CD1c-positive myeloid dendritic cell (primary cell): ENCODE results near the gene LRRC45.

Source experiments
- DNase-seq: peaks from one replicate; pipeline ENCODE4 v3.0.0-alpha.2; 2016; ENCODE audit errors: extremely low spot score

Gene LRRC45

DNA sequence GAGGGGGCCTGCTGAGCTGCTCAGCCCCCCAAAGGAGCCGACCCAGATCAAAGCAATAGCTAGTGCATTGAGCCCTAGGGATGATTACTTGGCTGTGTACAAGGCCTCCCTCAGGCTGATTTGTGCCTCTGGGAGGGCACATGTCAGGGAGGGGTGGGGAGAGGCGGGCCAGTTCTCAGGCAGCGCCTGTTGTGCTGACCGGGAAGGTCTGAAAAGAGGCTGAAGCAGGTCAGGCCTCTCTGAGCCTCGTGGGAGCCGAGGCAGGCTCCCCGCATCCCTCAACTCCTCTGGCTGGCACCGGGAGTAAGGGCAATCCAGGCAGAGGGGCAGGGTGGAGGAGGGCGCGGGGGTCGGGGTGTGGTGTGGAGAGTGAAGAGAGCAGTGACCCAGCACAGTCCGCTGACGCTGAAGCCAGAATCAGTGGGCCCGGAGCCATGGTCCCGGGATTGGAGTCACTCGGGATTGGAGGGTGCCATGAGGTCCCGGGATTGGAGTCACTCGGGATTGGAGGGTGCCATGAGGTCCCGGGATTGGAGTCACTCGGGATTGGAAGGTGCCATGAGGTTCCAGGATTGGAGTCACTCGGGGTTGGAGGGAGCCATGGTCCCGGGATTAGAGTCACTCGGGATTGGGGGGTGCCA lies 11.4 kb downstream of the LRRC45 start:
- DNase-seq: no peak

DNA sequence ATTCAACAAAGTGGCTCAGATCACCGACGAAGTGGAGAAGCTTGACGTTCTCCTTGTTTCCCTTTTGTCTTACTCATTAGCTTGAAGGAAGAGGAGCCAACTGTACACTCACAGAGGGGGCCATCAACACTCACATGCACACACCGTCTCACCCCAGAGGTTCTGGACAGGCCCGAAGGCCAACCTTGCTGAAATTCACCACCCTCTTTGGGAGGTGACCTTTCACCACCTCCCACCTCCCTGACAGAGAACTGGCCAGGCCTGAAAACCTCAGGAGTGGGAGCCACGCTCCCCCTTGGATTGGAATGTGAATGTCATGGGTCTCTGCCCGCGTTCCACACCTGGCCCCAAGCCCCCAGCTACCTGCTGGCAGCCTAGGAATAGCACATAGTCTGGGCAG lies 12.4 kb downstream of the LRRC45 start:
- DNase-seq: no peak

DNA sequence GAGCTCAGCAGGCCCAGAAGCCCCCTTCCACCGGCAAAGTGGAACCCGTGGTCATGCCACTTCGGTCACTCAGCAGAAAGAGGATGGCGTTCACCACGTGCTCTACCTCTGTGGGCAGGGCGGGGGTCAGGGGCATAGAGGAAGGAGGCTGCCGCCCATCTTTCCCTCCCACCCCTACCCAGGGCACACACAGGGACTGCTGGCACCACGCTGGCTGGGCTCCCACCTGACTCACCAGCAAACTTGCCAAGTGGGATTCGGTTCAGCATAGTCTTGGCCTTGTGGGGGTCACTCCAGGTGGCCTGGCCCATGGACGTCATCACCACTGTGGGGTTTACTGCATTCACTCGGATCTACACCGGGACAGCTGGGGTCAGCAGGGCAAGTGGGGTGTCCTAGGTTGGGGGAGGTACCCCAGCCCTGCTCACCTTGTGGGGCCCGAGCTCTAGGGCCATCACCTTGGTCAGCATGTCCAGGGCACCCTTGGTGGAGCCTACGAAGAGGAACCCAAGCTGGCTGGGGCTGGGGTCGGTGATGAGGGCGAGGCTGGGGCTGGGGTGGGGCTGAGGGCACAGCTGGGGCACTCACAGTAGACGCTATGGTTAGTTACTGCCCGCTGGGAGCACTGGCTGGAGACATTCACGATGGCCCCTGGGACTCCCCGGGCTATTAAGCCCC lies 13.0 kb downstream of the LRRC45 start:
- DNase-seq: no peak

DNA sequence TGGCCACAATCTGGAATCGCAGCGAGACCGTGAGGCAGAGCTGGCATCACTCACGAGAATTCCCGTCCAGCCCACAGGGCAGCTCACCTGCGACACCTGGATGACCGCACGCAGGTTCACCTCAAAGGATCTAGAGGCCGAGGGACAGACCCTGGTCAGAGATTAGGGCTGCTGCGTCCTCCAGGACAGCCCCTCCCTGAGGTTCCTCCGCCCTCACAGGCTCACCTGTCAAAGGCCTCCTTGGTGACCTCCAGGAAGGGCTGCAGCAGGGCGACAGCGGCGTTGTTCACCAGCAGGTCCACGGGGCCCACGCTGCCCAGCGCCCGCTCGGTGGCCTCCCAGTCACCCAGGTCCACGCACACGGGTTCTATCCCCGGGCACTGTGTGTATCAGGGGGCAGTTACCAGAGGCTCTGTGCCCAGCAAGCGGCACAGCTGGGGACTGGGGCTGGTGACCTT lies 13.6 kb downstream of the LRRC45 start:
- no peak for DNase-seq

DNA sequence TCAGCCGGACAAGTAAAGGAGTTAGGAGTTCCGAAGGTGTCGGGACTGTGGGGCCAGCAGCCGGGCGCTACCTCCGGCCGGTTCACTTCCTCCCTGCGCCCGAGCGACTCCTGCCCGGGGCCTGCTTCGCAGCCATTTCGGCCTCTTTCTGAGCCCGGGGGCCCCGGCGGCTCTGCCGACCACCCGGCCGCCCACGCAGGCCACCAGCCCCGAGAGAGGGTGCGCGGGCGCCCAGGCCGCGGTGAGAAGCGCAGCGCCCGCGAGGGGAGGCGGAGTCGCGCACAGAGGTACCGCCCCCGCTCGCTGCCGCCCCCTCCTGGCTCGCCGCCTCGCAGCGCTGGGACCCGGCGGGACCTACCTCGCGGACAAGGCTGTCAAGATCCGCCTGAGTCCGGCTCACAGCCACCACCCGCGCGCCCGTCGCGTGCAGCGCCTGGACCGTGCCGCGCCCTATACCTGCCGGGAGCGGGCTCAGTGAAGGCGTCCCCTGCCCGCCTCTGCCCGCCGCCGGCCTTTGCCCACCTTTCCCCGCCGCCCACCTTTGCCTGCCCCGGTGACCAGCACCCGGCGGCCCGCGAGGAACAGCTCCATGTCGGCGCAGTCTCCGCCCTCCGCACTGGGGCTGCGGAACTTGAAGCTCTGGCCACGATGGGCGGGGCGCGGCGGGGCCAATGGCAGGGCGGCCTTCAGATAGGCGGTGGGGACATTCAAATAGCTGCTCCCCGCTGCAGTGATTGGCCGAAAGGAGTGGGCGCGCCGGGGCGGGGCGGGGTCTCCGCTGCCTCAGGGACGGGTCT lies 14.2 kb downstream of the LRRC45 start, which contains the start of gene DCXR:
Gene DCXR, minus strand, starts transcription at position 606 of the 797 bp plus-strand sequence. Its CDS starts 15 bp downstream, at position 591.
- peak; percentile 97 for DNase-seq

DNA sequence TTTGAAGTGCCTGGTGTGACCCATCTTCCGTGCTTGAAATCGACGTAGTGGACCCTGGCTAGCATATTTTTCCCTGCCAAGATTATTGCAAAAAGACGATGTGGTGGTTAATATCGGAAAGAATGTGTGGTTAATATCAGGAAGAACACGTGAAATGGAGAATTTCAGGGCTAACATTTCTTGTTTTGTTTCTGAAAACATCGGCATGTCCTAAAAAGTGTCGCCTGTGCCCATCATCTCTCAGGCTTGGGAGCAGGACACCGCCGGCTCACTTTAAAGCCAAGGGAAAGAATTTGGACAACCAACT lies 14.7 kb downstream of the LRRC45 start:
- no peak for DNase-seq

DNA sequence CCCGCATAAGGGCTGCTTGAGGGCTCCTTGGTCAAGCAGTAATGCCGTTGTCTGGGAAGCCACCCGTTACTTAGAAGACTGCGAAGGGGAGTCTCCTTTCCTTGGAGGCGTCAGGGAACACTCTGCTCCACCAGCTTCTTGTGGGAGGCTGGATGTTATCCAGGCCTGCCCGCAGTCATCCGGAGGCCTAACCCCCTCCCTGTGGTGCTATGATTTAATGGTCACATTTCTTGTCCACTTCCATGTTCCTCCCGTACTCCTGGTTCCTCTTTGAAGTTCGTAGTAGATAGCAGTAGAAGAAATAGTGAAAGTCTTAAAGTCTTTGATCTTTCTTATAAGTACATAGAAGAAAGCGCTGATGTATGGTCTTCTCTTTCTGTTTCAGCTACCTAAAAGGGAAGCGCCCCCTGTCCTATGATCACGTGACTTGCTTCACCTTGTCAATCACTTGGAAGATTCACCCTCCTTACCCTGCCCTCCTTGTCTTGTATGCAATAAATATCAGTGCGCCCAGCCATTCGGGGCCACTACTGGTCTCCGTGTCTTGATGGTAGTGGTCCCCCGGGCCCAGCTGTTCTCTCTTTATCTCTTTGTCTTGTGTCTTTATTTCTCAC lies 15.8 kb downstream of the LRRC45 start:
- DNase-seq: peak; percentile 61

DNA sequence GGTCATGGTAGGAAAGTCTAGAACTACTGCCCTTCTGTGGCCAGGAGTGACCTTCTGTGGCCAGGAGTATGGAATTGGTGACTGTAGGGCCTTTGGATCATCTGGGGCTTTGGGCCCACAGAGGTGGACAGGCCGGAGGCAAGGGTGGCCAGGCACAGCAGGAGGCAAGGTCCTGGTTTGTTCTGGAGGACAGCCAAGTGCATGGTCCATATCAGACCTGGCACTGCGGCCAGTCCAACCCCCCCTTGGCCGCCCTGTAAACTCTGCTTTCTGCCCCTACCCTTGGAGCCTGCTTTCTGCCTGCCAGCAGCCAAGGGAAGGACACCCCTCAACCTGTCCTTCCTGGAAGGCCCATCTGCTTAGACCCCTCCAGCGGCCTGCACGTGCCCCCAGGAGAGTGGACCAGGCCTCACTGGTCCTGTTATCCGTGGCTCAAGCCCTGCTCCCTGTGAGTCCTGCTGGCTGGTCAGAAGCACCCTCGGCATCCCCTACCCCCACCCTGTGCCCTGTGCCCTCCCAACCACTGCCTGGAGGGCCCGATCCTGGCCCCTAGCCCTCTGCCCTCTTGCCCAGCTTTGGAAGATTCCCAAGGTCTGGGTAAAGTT lies 16.7 kb downstream of the LRRC45 start:
- no peak for DNase-seq

DNA sequence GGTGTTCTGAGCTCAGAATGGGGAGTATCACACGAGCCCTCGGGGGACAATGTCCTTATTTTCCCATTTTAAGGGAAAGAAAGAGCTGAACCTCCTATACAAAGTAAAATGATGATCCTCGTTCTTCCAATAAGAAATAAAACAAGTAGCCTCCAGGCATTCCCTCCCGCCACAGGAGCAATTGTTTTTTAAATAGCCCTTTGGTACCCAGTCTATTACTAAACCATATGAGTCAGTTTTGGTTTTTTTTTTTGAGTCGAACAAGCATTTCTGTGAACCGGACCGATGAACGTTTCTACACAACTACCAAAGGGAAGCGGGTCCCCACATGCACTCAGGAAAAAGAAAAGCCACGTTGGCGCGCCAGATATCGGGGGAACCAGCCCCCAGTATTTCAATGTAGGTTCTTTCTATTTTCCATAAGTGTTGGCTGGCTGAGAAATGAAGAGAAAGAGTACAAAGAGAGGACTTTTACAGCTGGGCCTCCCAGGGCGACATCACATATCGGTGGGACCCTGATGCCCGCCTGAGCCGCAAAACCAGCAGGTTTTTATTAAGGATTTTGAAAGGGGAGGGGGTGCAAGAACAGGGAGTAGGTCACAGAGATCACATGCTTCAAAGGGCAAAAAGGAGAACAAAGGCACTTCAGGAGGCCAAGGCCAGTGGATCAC lies 18.2 kb downstream of the LRRC45 start:
- no peak for DNase-seq

DNA sequence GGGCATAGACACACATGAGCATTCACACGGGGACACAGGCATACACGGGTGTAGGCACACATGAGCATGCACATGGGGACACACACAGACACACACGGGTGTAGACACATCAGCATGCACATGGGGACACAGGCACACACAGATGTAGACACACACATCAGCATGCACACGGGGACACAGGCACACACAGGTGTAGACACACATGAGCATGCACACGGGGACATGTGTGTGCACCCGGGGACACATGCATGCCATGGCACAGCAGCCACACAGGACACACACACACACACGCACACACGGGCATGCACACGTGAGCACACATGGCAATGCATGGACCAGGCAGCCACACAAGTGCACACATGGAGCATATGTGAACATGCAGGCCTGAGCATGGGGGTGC lies 19.5 kb downstream of the LRRC45 start:
- DNase-seq: no peak

DNA sequence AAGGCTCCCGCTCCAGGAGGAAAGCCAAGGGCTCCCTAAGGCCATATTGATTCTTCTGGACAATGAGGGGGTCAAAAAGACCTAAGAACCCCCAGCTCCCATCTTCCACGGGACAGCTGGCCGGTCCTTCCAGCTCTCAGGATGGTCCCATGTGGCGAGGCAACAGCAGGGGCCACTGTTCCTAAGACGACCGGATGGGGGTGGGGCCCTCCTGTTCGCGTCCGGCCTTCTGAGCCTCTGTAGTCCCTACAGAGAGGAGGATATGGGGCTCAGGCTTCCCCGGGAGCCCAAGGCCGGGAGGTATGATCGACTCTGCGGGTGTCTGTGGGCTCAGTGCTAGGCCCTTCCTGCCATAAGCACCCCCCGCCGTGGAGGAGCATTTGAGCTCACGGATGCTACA lies 20.4 kb downstream of the LRRC45 start:
- no peak for DNase-seq

DNA sequence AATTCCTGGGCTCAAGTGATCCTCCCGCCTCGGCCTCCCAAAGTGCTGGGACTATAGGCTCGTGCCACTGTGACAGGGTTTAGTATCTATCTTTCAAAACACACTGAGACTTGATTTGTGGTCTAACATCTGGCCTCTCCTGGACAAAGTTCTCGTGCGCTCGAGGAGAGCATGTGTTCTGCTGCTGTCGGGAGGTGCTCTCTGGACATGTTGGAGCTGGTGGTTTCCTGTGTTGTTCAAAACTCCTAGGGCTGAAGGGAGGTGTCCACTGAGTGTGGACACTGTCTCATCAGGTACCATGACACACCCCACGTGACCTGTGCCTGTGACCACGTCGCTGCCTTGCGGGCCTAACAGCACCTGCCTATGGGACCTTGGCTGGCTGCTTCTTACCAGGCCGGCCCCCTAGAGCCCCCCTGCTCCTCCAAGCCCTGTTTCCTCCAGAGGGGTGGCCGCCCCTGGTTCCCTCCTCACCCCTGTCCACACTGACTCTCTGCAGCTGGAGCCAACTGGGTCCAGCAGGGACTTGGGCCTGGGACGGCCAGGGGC lies 22.9 kb downstream of the LRRC45 start:
- no peak for DNase-seq

DNA sequence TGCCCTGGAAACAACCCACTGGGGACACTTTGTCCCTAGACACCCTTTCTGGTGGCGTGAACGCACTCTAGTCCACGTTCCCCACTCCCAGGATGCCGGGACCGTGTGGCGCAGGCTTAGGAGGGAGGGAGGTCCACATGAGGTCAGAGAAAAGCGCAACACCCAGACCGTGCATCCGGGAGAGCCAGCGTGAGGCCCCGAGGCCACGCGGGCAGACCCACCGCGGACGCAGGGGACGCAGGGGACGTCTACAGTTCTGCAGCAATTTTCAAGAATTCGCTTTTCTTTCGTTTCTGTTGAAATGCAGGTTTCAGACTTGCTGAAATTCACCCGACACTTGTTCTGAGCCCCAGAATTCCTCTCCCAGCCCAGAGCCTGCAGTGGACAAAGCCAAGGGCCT lies 23.8 kb downstream of the LRRC45 start:
- no peak for DNase-seq

DNA sequence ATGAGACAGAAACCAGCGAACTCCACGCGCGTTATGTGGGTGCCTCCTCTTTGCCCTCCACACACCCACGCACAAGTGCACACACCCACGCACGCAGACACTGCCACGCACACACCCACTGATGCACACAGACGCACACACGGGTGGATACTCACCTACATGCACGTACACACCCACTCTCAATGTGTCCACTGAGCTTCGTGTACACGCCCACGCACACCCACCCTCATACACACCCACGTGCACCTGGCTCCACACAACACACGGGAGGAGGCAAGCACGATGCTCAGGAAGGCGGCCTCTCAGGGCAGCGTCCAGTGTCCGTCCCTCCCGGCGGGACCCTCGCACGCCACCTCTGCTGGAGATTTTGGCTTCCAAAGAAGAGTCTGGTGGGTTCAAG lies 24.3 kb downstream of the LRRC45 start:
- no peak for DNase-seq

DNA sequence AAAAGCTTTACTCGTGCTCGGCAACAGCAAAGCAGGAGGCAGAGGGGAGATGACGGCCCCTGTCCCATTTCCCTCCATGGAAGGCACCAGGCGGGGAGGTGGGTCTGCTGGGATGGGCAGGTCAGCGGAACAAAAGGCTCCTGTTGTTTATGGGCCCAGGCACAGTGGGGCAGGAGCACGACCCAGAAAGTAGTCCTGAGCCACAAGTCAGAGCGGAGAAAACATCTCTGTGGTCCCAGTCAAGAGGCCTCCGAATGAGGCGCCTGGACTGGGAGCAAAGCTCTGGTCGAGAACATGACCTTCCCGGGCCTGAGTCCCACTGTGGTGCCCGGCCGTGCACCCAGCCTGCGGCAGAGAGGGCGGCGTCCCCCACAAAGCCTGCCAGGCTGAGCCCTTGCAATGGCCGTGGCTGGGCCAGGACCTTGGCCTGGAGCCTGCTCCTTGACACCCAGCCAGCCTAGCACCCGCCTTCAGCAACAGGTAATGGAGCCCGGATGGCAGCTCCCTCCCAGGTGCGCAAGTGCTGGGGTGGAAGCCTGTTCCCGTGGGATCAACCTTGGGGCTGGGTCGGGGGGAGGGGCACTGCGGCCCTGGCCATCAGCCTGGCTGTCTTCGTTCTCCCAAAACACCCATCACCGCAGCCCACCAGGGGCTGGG lies 24.9 kb downstream of the LRRC45 start:
- no peak for DNase-seq

DNA sequence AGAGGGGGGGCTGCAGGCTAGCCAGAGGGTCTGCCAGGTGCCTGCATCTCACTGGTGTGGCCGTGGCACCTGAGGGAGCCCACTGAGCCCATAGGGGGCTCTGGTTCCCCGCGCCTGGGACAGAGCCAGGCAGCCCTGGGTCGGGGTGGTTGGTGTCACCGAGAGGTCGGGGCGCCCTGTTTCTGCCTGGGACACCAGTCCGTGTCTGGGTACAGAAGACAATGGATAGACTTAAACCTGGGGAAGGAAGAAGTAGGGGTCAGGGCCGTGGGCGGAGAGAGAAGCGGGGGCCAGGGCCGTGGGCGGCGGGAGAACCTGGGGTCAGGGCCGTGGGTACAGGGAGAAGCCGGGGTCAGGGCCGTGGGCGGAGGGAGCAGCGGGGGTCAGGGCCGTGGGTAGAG lies 25.5 kb downstream of the LRRC45 start:
- DNase-seq: no peak

DNA sequence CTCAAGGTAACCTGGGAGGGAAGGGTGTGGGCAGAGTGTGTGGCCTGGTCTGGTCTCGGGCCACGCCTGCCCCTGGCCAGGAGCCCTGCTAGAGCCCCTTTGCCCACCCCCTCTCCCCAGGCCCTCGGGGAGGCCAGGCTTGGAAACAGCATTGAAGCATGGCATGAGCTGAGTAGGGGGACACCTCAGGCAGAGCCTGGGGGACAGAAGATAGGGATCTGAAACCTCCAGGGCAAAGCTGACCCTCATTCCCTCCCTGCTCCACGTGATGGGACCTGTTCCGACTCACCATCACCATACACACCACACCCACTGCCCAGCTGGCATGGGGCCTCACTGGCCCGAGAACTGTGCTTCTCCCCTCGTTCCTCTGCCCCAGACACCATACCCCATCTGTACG lies 26.0 kb downstream of the LRRC45 start:
- DNase-seq: no peak

DNA sequence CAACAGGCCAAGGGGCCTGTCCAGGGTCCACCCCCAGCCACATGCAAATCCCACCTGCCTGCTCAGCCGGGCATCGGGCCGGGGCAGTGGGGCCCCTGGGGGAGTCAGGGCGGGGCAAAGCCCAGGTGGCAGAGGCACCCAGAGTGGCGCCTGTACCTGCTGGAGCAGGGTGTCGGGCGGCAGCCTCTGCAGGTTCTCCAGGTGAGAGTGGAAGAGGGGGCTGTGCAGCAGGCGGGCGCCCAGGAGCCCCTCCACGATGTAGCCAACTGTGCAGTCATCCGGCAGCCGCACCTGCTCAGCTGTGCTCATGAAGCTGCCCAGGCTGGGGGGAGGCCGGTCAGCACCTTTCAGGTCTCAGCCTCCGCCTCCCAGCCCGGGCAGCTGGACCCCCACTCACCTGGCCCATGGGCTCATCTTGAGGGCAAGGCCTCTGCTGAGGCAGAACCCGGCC lies 26.4 kb downstream of the LRRC45 start:
- DNase-seq: no peak

DNA sequence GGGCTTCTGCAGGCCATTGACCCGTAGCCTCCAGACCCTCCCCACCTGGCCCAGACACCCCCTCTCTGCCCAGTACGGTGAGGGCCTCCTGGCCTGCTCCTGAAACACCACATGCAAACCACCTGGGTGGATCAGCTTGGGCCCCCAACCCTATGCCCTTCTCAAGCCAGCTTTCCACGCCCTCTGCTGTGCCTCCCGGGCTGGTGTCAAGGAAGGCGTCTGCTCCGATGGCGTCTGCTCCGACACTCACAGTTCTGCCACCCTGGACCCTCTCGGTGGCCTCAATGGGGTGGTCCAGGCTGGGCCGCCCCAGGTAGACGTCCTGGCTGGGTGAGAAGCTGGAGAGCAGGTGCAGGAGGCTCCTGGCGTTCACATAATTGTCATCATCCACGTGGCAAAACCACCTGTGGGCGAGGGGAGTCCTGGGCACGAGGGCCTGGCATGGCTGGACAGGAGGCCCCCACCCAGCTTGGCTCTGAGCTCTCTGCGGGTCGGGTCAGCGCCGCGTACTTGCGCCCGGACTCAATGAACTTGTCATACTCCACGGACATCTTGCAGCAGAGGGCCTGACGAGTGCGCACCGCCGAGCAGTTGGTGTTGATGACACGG lies 27.2 kb downstream of the LRRC45 start:
- DNase-seq: no peak
